Activated T-helper 1 cell treated with Interleukin-2 at 50 U/mL for 16 hours (primary cell): ENCODE measurements around the gene MYO7A.

ENCODE experiments used
- DNase-seq: peaks from one replicate; pipeline ENCODE4 v3.0.0-alpha.2; 2020; ENCODE audit warnings: low read depth

Gene MYO7A

GRCh38 chr11:77213589-77214428, 85.8 kb downstream of the MYO7A start:
- DNase-seq = no peak

GRCh38 chr11:77214557-77214956, 86.5 kb downstream of the MYO7A start:
- no peak for DNase-seq

- DNase-seq = no peak
Measured at GRCh38 chr11:77215106-77215505, 87.1 kb downstream of the MYO7A start.

- DNase-seq = no peak
Measured at GRCh38 chr11:77217156-77217555, 89.1 kb downstream of the MYO7A start.

- no peak for DNase-seq
Measured at GRCh38 chr11:77223797-77224196, 95.8 kb downstream of the MYO7A start.

GRCh38 chr11:77230878-77231605, 103.0 kb downstream of the MYO7A start:
- DNase-seq = no peak

- no peak for DNase-seq
Measured at GRCh38 chr11:77231800-77232199, 103.8 kb downstream of the MYO7A start.

GRCh38 chr11:77232242-77232641, 104.2 kb downstream of the MYO7A start:
- DNase-seq = no peak

- no peak for DNase-seq
Measured at GRCh38 chr11:77233011-77233410, 105.0 kb downstream of the MYO7A start.

GRCh38 chr11:77236901-77237300, 108.9 kb downstream of the MYO7A start:
- DNase-seq = no peak

GRCh38 chr11:77244277-77245027, 116.4 kb downstream of the MYO7A start:
- DNase-seq = no peak

GRCh38 chr11:77249427-77249826, 121.4 kb downstream of the MYO7A start:
- no peak for DNase-seq

- DNase-seq = no peak
Measured at GRCh38 chr11:77250881-77251640, 123.0 kb downstream of the MYO7A start.

GRCh38 chr11:77252555-77253270, 124.7 kb downstream of the MYO7A start:
- DNase-seq = no peak

- no peak for DNase-seq
Measured at GRCh38 chr11:77253690-77254089, 125.6 kb downstream of the MYO7A start.

- no peak for DNase-seq
Measured at GRCh38 chr11:77259641-77260040, 131.6 kb downstream of the MYO7A start.

GRCh38 chr11:77262803-77263202, 134.8 kb downstream of the MYO7A start:
- DNase-seq = no peak
